Measurements from ENCODE around the gene GALC. TPM values are rescaled to one million over a fixed set of nuclear protein-coding genes. Genes with fewer than 3 reads are reported as not detected.

GALC gene
- 14.6 and 17.7 TPM in 2 replicates for total RNA-seq

DNA sequence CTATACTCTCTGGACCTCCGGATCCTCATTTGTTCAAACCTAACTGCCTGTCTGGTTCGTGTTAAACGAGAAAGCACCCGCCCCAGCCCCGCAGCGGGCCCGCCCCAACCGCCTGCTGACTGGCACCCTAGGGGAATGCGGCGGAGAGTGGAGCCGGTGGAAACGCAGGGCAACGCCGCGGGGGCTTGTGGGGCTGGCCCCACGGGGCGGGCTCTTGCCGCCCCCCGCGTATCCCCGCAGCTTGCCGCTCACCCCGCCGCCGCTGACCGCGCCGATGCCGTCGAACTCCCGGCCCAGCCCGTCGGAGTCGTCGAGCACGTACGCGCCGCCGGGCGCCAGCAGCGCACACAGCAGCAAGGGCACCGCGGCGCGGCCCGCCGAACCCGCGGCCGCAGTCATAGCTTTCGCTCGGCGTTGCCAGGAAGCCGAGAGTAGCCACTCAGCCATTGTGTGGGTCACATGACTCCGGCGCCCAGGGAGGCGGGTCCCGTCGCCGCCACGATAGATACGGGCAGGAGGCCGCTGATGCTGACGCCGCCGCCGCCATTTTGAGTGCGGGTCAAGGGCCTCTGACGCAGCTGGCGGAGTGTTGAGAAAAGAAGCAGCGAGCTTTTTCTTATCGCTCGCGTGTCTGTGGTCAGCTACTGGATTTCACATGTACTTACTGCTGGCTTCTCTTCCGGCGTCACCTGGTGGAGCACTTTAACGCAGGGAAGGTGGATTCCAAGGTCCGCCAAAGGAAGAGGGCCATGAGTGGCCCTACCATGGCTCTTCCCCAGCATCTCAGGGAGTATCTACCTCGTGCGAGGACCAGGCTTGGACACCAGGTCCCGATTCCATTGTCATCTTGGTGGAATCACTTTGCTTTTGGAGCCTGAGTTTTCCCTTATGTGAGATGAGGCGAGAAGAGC is at the start of gene GALC:
Gene GALC, minus strand, starts transcription at position 465 of the 911 bp plus-strand sequence. Its CDS starts 18 bp downstream, at position 447.

DNA sequence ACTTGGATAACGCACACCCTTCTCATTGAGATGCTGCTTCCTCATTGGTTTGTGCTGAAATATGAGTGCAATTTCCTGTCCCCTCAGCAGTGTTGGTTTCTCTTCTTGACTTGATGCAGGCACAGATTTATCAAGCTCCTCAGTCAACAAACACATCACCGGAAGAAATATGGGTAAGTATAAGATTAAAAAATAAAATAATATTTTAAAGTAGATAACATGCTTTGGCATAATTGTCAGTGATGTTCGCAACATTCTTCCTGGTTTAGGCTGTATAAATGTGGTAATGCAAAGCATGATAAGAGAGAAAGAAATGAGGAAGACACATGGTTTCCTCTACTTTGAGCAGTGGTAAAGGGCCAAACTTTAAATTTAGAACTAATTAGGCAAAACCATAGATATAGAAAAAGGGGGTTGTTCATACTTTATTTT is 12.1 kb upstream of the GALC start, which contains the start of gene GPR65:
Gene GPR65, plus strand, starts transcription at position 86 of the 432 bp plus-strand sequence. CDS start 5,713 bp downstream, outside the sequence.

Other genes starting within 250 kb of the GALC start
- under 0.01 and 0.09 TPM in 2 replicates for gene GPR65, start 12.0 kb upstream of the GALC start, total RNA-seq